Measurements from ENCODE around the gene TRIM2.

Gene TRIM2

GRCh38 chr4:153241970-153242838 is 38.0 kb downstream of the TRIM2 start:
- DNase-seq (ENCODE audit: low spot score) = no peak
- CTCF ChIA-PET = interaction anchor here (0.6 kb wide), 2 partner anchors 30 to 75 kb away, joined by 3 to 5 read pairs; no protein-coding TSS in a partner anchor
- no peak for TF ChIP-seq CTCF (conservative IDR thresholded peaks at IDR 0.05; ENCODE audit: low read depth)
- no peak overlapping the region for H3K27ac ChIP-seq
- POLR2A ChIA-PET (ENCODE audit: low non-redundant PET) = no interaction called here

GRCh38 chr4:153242839-153243324 is 38.6 kb downstream of the TRIM2 start:
- no peak for TF ChIP-seq CTCF (conservative IDR thresholded peaks at IDR 0.05; ENCODE audit: low read depth)
- H3K27ac ChIP-seq = no peak overlapping the region
- ChIA-PET CTCF (interaction anchor here (0.6 kb wide), 2 partner anchors 31 to 74 kb away, joined by 3 to 5 read pairs; no protein-coding TSS in a partner anchor), POLR2A (ENCODE audit: low non-redundant PET) (no interaction called here)
- no peak for DNase-seq (ENCODE audit: low spot score)

GRCh38 chr4:153243468-153243867 is 39.2 kb downstream of the TRIM2 start:
- no peak overlapping the region for H3K27ac ChIP-seq
- no peak for DNase-seq (ENCODE audit: low spot score)
- CTCF ChIA-PET = no interaction called here
- TF ChIP-seq CTCF (conservative IDR thresholded peaks at IDR 0.05; ENCODE audit: low read depth) = no peak
- POLR2A ChIA-PET (ENCODE audit: low non-redundant PET) = no interaction called here

DNA sequence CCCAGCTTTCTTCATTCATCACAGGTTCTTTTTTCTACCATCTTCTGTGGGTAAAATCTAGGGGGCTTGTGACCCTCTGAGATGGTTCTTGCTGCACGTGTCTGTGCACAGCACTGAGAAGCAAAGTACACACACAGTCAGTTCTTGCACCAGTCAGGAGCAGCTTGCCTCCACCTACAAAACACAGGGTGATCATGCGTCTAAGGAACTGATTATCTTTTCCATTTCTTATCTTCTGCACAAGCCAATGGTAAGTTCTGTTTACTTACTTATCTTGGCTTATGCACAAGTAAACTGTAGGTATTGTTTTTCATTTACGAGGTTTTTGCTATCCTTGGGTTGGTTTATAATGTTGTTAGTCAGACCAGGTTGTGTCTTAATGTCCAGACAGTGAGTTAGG is 40.7 kb downstream of the TRIM2 start:
- no peak for TF ChIP-seq CTCF (conservative IDR thresholded peaks at IDR 0.05; ENCODE audit: low read depth)
- H3K27ac ChIP-seq = no peak overlapping the region
- CTCF ChIA-PET = no interaction called here
- POLR2A ChIA-PET (ENCODE audit: low non-redundant PET) = no interaction called here
- no peak for DNase-seq (ENCODE audit: low spot score)

GRCh38 chr4:153245775-153246174 is 41.5 kb downstream of the TRIM2 start:
- POLR2A ChIA-PET (ENCODE audit: low non-redundant PET) = no interaction called here
- CTCF ChIA-PET = no interaction called here
- no peak for DNase-seq (ENCODE audit: low spot score)

More at GRCh38 chr4:153245775-153246174, 41.5 kb downstream of the TRIM2 start:
- no peak overlapping the region for H3K27ac ChIP-seq
- no peak for TF ChIP-seq CTCF (conservative IDR thresholded peaks at IDR 0.05; ENCODE audit: low read depth)

Measured in RWPE1 (cell line).